NCI-H2029 treated with DMSO at 0.1 percent for 48 hours (cell line): ENCODE data around the gene ALDOA.
"Not testable (repeated sequence)": the region's sequence is repeated elsewhere in the genome, so short reads cannot be mapped to it uniquely, and the experiment has no call there.

Experiments
- DNase-seq: peaks from one replicate; lab custom pipeline; 2025; lab: John Stamatoyannopoulos, UW

ALDOA gene

GRCh38 chr16:30091474-30092372, 26.2 kb downstream of the ALDOA start, which contains the start of gene TBX6:
Gene TBX6, minus strand, starts transcription at chr16:30091924. Its CDS starts 731 bp downstream, at chr16:30091193.
- peak; percentile 68 for DNase-seq

DNA sequence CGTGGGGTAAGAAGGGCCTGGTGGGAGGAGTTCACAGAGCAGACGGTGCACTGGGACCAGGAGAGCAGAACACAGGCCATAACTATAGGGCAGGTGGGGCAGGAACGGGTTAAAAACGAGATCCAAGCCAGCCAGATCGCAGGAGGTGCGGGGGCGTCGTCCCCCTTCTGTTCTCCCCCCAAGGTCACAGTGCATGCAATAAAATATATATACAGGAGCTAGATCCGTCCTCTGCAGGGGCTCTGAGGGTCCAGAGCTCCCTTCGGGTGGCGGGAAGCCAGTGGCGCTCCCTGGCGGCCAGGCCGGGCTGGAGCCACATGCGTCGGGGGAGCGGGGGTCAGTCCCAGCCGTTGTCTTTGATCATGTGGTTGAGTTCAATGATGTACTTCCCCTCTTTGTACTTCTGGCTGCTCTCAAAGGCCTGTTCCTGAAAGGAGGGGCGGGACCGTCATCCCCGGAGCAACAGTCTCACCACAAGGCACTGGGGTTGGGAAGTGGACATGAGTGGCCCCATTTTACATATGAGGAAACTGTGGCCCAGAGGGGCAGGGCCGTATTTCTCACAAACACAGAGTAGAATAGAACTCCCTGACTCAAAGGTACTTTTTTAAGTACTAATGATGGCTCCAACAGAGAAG, 26.9 kb downstream of the ALDOA start:
- peak; percentile 83 for DNase-seq

GRCh38 chr16:30094541-30095165, 29.1 kb downstream of the ALDOA start:
- no peak for DNase-seq

DNA sequence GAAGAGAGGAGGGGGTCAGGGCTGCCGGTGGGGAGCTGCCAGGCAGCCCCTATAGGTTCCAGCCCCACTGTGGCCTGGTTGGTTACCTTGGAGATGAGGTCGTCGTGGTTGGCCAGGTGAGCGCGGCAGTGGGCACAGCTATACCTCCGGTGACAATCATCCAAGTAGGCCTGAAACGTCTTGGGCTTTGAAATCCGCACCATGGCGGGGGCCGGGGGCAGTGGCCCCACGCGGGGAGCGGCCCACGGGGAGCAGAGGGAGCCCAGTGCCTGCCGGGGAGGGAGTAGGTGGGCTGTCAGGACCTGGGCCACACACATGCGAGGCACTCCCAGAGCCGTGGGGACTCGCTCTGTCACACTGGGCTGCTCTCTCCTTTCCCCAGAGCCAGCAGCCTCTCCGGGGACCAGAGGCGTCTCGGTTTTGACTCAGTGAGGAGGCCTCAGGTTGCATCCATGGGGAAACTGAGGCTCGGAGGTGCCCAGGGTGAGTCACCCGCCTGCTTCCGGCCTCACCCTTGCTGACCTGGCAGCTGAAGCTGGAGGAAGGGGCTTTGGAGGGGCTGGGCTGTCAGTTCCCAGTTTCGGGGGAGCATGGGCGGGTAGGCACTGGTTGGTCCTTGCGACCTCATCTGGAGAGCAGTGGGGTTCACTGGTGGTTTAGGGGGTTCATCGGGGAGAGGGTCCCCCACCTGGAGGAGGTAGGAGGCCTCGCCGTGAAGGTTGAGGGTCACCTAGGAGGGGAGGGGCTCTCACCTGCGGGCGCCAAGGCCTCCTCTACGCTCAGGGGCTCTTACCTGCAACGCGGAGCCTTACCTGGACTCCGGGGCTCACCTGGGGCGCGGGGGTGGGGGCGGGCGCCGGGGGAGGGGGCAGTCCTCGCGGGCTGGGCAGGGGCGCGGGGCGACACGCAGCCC, 29.9 kb downstream of the ALDOA start:
- no peak for DNase-seq

DNA sequence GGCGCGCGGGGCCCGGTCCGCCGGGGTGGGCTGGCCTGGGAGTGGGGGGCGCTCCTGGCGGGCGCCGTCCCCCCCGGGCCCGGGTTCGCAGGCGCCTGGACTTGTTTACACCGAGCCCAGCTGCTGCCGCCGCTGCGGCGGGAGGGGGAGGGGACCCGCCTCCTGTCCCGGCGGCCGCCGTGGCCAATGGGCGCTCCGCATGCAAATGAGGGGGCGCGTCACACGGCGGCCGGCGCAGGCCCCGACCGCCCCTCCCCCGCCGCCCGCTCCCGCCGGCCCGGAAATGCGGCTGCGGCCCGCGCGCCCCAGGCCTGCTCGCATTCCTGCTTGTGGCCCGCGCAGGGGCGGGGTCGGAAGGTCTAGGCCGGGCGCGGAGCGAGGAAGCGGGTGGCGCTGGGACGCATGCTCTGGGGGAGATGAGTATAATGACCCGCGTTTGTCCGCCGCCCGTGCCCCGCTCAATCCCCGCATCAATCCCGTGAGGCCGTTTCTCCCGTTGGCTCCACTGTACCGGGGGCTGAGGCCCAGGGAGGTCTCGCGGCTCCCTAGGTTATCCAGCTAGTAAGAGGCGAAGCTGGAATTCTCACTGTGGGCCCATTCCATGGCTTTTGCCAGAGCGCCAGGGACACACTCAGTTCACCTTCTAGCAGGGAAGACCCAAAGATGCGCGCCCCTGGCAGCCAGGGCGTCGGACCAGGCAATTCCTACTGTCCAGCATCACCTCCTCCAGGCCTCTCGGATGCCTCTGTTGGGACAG, 30.7 kb downstream of the ALDOA start, which contains the start of gene YPEL3:
Gene YPEL3 (minus strand): TSS at position 109 of the 757 bp plus-strand sequence. CDS start 731 bp downstream, outside the sequence.
- DNase-seq = peak; percentile 36

GRCh38 chr16:30096862-30097563, 31.5 kb downstream of the ALDOA start:
- no peak for DNase-seq

DNA sequence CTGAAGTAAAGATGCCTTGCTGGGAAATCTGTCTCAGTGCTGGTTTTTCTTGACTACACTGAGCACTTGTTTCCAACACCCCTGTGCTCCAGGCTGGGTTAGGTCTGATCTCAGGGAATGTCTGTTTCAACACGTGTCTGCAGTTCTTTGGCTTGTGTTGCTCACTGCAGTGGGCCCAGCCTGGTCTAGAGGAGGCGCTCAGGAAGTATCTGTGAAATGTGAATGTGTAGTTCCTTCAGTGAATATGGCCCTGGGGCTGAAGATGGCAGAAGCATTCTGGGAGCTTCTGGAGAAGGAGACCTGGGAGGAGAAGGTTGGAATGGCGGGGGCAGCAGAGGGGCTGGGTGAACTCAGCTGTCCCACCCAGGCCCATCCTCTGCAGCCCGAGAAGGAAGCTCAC, 38.5 kb downstream of the ALDOA start:
- no peak for DNase-seq

DNA sequence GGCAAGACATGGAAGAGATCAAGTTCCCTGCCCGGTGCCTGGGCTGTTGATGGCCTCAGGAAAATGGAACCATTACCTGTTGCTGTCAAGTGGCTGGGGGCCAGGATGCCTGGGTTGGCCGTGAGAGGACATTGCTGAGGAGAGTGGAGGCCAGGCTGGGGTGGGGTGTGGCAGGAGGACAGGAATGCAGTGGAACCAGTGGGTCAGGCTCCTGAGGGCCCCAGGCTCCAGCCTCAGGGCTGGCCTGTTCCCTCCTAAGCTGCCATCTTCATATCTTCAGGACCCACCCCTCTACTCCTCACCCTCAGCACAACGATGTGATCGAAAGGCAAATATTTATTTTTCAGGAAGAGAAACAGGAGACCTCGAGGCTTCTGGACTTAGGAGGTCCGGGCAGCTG, 38.9 kb downstream of the ALDOA start:
- DNase-seq = no peak

GRCh38 chr16:30108059-30108850, 42.7 kb downstream of the ALDOA start:
- no peak for DNase-seq

GRCh38 chr16:30110661-30111060, 45.1 kb downstream of the ALDOA start:
- no peak for DNase-seq

DNA sequence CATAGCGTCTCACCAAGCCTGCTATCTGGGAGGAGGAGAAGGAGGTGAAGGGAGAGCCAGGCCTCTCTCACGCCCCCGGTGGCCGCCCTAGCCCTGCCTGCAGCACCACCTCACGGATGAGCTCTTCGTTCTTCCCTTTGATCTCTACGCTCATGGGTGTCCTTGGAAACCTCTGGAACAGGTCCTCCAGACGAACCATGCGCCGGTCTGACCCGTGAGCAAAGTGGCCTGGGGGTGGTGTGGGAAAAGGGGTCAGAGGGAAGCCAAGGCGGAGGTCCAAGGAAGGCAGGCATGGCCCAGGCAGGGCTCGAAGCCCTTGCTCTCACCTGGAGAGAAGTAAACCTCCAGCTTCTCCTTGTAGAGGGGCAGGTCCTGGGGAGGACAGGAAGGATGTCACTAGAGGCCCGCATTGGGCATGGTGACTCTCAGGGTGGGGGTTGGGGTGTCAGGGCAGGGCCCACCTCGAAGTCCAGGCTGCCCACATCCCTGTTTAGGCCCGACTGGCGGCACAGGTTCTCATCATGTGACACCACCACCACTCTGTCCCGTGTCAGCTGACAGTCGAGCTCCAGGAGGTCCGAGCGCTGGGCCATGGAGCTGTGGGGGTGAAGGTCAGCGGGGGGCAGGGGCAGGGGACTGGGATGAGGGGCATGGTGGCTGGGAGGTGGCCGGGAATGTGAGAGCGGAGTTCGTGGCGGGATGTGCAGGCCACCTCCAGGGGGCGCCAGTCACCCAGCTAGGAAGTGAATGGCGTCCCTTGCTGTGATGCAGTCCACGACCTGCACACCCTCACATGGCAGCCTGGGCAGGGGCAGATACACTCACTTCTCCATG, 46.9 kb downstream of the ALDOA start:
- DNase-seq = no peak

DNA sequence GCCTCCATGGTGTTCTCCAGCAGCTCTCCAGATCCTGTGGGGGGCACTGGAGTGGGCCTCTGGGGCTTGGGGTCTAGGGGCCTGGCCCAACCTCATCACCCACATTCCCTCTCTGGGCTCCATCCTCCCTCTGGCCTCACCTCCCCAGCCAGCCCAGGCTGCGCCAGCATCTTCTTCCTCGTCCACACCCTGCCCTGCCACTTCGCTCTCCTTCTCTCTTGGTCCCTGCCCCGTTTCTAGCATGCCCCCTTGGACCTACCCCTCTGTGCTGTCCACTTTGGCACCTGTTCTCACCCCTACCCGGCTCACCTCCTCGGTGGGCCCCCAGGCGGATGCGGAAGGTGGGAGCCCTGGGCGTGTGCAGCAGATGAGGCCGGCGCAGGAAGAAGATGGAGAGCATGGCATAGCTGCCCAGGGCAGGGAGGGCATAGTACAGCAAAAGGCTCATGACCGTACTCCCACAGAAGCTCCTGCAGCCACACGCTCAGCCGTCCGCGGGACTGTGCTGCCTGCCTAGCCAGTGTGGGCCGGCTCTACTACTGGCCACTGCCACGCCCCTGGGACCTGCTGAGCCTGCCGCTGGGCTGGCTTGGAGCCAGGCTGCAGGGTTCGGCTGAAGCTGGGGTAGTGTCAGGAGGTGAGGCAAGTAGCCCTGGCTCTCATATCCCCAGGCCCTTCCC, 47.6 kb downstream of the ALDOA start, which contains the start of gene GDPD3:
Gene GDPD3 (minus strand): TSS at position 507 of the 680 bp plus-strand sequence. CDS start 59 bp downstream, at position 448.
- no peak for DNase-seq

DNA sequence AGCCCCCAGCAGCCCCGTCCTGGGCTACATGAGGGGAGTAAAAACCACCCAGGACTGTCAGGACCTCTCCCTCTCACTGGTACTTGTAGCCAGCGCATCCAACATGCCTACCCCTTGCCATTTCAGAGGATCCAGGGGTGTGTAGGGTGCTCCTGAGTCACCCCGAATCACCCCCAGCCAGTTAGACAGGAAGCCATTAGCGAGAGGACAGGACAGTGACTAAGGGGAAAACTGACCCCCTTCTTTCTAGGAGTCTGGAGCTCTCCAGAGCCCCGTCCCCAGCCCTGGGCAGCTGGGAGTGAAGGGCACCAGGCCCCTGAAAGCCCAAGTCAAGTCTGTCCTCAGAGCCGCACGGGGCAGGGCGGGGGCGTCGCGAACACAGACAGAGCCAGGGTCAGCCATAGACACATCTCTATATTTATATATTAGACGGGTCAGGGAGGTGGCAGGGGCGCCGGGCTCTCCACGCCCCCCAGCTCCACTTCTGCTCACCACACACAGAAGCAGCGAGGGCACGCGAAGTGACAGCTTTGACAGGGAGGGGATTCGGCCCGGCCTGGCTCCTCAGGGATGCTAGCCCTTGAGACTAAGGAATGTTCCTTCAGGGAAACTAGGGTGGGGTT, 48.3 kb downstream of the ALDOA start:
- DNase-seq = no peak

GRCh38 chr16:30114411-30114810, 48.9 kb downstream of the ALDOA start:
- no peak for DNase-seq

DNA sequence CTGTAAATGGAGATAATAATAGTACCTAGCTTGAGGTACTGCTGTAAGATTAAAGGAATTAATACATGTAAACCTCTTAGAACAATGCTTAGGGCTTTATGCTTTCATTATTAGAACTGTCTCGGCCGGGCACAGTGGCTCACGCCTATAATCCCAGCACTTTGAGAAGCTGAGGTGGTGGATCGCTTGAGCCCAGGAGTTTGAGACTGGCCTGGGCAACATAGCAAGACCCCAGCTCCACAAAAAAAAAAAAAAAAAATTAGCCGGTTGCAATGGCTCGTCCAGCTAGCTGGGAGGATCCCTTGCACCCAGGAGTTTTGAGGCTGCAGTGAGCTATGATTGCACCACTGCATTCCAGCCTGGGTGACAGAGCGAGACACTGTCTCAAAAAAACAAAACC, 49.3 kb downstream of the ALDOA start:
- DNase-seq = not testable (repeated sequence)

DNA sequence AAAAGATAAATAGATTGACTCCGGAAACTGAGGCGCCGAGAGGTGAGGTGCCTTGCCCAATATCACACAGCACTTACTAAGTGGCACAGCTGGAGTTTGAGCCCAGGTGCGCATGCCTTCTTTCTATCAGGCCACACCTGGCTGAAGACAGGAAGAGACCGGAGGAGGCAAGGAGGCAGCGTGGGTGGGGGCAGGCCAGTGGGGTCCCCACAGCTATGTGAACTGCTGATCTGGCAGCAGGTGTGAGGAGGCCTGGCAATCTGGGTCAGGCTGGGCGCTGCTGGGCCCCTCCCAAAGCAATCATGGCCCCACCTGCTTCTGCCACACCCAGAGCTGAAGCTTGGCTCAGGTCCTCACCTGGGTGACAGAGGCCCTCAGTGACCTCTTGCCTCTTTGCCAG, 49.7 kb downstream of the ALDOA start:
- no peak for DNase-seq
